ENCODE data around the gene NAALADL2.
"Not testable (repeated sequence)": the region's sequence is repeated elsewhere in the genome, so short reads cannot be mapped to it uniquely, and the experiment has no call there.

NAALADL2 gene

DNA sequence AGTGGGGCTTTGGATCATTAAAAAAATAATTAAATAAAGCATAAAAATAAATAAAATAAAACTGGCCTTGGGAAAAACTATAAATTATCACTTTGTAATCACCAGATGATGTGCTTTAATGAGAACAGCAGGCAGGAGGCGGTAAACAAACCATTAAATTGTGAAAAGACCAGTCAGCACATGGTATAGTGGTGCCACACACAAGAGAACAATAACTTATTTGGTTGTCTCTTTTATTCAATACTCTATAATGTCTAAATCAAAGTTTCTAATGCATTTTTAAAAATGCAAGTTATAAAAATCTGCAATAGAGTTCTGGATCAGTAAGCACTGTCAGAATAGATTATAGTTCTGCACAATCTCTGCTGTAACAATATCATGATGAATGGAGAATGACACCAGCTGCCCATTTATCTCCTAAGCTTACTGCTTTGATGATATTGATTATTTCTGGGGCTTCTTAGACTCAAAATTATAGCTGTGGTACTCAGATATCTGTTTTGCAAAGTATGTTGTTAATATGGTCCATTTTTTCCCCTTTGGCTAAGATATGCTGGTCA is 259.3 kb downstream of the NAALADL2 start:
- no peak for DNase-seq (ENCODE audit: low spot score)
- no peak overlapping the region for H3K27ac ChIP-seq
- no peak overlapping the region for H3K4me3 ChIP-seq
- TF ChIP-seq, protein P1, sequence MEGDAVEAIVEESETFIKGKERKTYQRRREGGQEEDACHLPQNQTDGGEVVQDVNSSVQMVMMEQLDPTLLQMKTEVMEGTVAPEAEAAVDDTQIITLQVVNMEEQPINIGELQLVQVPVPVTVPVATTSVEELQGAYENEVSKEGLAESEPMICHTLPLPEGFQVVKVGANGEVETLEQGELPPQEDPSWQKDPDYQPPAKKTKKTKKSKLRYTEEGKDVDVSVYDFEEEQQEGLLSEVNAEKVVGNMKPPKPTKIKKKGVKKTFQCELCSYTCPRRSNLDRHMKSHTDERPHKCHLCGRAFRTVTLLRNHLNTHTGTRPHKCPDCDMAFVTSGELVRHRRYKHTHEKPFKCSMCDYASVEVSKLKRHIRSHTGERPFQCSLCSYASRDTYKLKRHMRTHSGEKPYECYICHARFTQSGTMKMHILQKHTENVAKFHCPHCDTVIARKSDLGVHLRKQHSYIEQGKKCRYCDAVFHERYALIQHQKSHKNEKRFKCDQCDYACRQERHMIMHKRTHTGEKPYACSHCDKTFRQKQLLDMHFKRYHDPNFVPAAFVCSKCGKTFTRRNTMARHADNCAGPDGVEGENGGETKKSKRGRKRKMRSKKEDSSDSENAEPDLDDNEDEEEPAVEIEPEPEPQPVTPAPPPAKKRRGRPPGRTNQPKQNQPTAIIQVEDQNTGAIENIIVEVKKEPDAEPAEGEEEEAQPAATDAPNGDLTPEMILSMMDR (IDR thresholded peaks at IDR 0.05): no peak

DNA sequence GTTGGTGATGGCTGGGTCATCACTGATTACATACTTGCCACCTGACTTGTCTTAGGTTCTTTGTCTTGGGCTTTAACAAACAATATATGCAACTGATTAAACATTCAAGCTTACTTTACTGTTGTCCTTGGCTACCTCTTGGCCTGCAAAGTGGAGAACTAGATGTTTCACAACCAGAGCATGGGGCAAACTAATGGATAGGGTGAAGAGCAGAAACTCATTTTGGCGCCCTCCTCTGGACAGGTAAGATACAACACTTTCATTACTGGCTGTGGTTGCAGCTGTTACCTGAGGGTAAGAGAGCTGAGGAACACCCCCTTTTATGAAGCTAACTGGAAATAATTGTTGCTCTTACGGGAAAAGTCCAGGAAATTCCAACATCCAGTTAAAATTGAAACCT is 262.1 kb downstream of the NAALADL2 start:
- TF ChIP-seq, protein P1 (IDR thresholded peaks at IDR 0.05): no peak
- DNase-seq (ENCODE audit: low spot score): no peak
- Histone ChIP-seq H3K4me3 (no peak overlapping the region), H3K27ac (no peak overlapping the region)

DNA sequence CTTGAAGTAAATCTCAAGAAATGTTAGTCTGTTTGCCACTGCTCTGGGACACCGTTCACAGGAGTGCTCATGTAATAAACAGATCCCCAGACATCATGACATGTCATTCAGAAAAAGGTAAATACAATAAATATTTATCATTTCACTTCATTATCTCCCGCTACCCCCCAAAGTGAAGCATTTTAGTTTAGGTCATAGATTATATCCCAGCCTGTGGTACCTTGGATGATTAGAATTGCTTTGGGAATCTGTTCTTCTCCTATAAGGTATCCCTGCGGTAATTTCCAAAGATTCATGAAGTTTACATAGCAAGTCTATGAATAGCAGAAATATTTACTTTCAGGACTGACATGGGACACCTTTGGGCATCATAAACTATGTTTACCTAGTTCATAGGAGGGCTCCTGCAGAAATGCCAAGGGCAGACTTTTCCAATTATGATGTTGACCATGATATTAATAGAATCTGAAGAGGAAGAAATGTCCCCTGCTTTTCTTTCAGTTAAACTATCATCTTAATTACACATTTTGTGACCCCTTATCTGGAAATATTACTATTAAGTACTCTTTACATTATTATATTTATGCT is 268.0 kb downstream of the NAALADL2 start:
- no peak for DNase-seq (ENCODE audit: low spot score)
- no peak overlapping the region for H3K4me3 ChIP-seq
- TF ChIP-seq, protein P1 (IDR thresholded peaks at IDR 0.05): no peak
- no peak overlapping the region for H3K27ac ChIP-seq

DNA sequence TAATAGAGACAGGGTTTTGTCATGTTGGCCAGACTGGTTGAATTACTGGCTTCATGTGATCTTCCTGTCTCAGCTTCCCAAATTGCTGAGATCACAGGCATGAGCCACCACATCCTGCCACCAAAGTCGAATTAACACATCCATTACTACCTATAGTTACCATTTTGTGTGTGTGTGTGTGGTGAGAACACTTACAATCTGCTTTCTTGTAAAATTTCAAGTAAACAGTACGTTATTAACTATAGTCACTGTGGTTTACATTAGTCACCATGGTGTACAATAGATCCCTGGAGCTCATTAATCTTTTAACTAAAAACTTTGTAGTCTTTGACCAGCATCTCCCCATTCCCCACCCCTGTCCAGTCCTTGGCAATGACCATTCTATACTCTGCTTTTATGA is 270.0 kb downstream of the NAALADL2 start:
- no peak for DNase-seq (ENCODE audit: low spot score)
- Histone ChIP-seq H3K4me3 (no peak overlapping the region), H3K27ac (no peak overlapping the region)
- TF ChIP-seq, protein P1 (IDR thresholded peaks at IDR 0.05): no peak

DNA sequence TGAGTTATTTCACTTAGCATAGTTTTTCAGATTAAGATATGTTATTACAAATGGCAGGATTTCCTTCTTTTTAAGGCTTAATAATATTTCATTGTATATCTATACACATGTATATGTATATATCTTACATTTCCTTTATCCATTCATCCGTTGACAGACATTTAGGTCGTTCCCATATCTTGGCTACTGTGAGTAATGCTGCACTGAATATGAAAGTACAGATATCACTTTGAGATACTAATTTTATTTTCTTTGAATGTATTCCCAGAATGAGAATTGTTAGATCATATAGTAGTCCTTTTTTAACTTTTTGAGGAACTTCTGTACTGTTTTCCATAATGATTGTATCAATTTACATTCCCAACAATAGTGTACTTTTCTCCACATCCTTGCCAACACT is 270.4 kb downstream of the NAALADL2 start:
- Histone ChIP-seq H3K4me3 (no peak overlapping the region), H3K27ac (no peak overlapping the region)
- TF ChIP-seq, protein P1 (IDR thresholded peaks at IDR 0.05): no peak
- no peak for DNase-seq (ENCODE audit: low spot score)

DNA sequence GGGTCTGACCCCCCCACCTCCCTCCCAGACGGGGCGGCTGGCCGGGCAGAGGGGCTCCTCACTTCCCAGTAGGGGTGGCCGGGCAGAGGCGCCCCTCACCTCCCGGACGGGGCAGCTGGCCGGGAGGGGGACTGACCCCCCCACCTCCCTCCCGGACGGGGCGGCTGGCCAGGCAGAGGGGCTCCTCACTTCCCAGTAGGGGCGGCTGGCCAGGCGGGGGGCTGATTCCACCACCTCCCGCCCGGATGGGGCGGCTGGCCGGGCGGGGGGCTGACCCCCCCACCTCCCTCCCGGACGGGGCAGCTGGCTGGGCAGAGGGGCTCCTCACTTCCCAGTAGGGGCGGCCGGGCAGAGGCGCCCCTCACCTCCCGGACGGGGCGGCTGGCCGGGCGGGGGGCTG is 272.7 kb downstream of the NAALADL2 start:
- not testable (repeated sequence) for DNase-seq (ENCODE audit: low spot score)

DNA sequence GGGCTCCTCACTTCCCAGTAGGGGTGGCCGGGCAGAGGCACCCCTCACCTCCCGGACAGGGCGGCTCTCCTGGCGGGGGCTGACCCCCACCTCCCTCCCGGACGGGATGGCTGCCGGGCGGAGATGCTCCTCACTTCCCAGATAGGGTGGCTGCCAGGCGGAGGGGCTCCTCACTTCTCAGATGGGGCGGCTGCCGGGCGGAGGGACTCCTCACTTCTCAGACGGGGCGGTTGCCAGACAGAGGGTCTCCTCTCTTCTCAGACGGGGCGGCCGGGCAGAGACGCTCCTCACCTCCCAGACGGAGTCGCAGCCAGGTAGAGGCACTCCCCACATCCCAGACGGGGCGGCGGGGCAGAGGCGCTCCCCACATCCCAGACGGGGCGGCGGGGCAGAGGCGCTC is 273.6 kb downstream of the NAALADL2 start:
- H3K27ac ChIP-seq; DNase-seq (ENCODE audit: low spot score); H3K4me3 ChIP-seq: not testable (repeated sequence)

More for the DNA sequence above, 272.7 kb downstream of the NAALADL2 start:
- H3K4me3 ChIP-seq, H3K27ac ChIP-seq: not testable (repeated sequence)

DNA sequence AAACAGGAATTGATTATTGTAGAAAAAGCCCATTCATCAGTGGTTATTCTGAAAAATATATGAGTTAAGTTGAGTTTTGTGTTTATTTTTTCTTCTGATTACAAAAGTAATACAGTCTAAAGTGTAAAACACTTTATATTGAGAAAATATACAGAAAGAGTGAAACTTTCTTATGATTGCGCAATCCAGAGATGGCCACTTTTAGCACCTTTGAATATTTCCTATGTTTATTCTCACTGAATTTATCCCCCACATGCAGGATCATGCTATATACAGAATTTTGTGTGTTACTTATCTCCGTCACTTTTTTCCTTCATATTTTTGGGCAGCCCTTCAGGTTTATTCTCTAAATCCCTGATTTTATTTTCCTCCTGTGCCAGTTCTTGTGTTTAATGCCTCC is 285.2 kb downstream of the NAALADL2 start:
- DNase-seq (ENCODE audit: low spot score): no peak
- TF ChIP-seq, protein P1 (IDR thresholded peaks at IDR 0.05): no peak
- Histone ChIP-seq H3K27ac (no peak overlapping the region), H3K4me3 (no peak overlapping the region)
